CD4-positive, alpha-beta T cell treated with Interleukin-15 for 1 hour (primary cell): ENCODE data around the gene LCORL.
"Not testable (repeated sequence)": the region's sequence is repeated elsewhere in the genome, so short reads cannot be mapped to it uniquely, and the experiment has no call there.

Experiments
- DNase-seq: peaks from one replicate; pipeline ENCODE4 v3.0.0-alpha.2; 2020

The LCORL gene

DNA sequence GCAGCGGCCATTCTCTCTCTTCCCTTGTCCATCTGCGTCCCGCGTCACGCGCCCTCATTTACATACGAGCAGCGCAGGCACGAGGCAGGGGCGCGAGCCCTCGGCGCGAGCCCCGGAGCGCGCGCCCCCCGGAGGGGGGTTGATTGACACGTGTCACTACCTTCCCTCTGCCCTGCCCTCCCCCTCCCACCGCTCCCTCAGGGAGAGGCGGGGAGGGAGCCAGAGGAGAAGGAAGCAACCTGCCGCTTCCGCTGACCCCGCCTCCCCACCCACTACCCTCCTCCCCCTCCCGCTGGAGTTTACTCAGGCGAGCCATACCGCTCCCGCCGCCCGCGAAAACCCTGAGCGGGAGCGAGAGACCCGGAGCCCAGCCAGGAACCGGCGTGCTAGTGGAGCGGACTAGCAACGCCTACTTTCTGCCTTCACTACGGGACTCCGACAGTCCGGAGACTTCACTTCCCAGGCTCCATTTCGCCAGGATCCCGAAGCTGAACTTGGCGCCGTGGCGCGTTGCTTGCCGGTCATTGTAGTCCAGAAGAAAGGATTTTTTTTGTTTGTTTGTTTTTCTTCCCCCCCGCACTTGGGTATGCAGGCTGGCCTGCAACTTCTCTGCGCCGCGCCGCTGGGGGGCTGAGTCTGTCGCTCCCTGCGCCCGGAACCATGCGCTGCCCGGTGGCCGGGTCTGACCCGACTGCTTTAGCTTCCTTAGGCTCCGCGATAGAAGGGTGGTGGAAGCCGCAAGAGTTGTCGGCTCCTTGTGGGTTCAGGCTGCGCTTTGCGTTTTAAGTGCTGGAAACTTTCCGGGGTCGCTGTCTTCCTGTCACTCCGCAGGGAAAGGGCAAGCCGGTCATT, at the start of gene LCORL:
Gene LCORL (minus strand): TSS at position 36 of the 852 bp plus-strand sequence. CDS start 4 bp downstream, at position 32.
- peak; percentile 91 for DNase-seq

GRCh38 chr4:18069810-18070209, 48.3 kb upstream of the LCORL start:
- DNase-seq: no peak

DNA sequence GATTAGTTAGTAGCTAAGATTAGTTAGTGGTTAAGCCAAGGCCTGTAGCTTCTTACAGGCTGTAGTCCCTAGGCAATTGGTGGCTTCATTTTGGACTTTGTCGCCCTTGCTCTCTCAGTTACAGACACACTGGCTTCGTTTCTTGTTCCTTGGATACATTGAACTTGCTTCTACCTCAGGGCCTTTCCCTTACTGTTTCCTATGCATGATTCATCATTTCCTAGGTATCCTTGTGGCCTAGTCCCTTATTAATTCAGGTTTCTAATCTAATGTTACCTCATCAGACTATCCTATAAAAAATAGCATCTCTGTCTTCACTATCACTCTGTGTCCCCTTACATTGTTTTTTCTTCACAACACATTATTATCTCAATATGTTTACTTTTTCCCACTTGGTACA, 45.5 kb upstream of the LCORL start:
- DNase-seq: no peak

- no peak for DNase-seq
Measured at GRCh38 chr4:18063079-18063478, 41.5 kb upstream of the LCORL start.

GRCh38 chr4:18057821-18058533, 36.4 kb upstream of the LCORL start:
- DNase-seq: no peak

DNA sequence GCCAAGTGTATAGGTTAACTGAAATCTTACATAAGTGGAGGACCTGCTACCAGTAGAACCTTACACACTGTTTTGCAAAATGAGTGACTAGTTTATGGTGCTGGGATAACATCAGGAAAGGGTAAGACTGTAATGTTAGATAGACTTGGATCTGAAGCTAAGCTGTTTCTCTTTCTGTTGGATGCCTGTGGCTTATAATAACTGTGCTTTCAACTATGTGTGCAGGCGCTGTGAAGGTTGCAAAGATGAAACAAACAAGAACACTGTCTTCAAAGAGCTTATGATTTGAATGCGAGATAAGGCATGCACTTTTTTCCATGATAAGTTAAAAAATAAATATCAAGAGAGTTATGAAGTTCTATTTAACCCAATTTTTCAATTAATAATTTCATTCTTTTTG, 34.5 kb upstream of the LCORL start:
- DNase-seq: no peak

DNA sequence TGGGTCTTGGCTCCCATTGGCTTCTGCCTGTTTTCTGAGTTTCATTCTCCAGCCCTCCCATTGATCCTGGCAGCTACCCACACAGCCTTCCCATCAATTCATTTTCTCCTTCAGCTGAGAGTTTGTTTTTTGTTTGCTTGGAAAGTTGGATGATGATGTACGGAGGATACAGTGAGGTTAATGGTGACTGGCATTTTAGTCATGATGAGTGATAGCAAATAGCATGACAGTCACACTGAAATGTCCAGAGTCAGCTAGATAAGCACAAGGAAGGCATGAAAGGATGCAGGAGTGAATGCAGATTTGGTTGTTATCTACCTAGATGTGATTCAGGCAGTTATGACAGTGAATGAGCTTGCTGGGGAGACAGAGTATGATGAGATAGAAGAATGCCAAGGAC, 30.6 kb upstream of the LCORL start:
- DNase-seq: no peak

- no peak for DNase-seq
Measured at GRCh38 chr4:18051281-18051680, 29.7 kb upstream of the LCORL start.

DNA sequence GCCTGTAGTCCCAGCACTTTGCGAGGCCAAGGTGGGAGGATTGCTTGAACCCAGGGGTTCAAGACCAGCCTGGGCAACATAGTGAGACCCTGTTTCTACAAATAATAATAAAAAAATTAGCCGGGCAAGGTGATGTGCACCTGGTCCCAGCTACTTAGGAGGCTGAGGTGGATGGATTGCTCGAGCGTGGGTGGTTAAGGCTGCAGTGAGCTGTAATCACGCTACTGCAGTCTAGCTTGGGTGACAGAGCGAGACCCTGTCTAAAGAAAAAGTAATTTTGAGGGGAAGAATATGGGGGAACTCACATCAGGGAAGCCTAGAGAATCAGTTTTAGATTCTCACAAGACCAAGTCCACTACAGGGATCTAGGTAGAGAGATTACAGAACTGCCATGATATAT, 28.9 kb upstream of the LCORL start:
- DNase-seq: no peak

DNA sequence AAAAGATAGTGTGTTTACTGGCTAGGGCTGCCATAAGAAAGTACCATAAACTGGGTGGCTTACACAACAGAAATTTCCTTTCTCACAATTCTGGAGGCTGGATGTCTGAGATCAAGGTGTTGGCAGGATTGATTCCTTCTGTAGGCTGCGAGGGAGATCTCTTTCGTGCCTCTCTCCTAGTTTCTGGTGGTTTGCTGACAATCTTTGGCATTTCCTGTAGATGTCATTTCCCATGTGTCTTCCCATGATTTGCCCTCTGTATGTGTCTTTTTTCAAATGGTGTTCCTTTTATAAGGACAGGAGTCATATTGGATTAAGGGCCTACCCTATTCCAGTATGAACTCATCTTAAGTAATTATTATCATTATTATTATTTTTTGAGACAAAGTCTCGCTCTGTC, 27.9 kb upstream of the LCORL start:
- DNase-seq: no peak

DNA sequence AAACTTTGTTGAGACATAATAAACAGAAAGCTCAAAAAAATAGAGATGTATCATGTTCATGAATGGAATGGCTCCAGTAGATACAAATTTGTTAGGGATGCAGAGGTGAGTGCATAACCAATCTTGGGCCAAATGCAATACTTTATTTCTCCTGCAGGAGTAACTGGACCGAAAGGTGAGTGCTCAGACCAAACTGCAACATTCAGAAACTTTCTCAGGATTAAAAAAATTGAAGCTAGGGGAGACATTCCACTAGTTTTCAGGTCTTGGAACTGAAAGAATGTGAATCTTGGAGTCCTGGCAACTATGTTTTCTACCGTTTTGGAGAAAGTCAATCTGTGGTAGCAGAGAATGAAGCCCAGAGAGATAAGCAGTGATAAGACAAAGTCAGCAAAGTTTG, 21.2 kb upstream of the LCORL start:
- DNase-seq: no peak

- DNase-seq: no peak
Measured at GRCh38 chr4:18042012-18042411, 20.5 kb upstream of the LCORL start.

GRCh38 chr4:18041114-18041513, 19.6 kb upstream of the LCORL start:
- DNase-seq: no peak

GRCh38 chr4:18039113-18039512, 17.6 kb upstream of the LCORL start:
- DNase-seq: no peak

GRCh38 chr4:18036369-18036768, 14.8 kb upstream of the LCORL start:
- DNase-seq: not testable (repeated sequence)

GRCh38 chr4:18034099-18034498, 12.5 kb upstream of the LCORL start:
- no peak for DNase-seq

- no peak for DNase-seq
Measured at GRCh38 chr4:18033111-18034085, 11.8 kb upstream of the LCORL start.

DNA sequence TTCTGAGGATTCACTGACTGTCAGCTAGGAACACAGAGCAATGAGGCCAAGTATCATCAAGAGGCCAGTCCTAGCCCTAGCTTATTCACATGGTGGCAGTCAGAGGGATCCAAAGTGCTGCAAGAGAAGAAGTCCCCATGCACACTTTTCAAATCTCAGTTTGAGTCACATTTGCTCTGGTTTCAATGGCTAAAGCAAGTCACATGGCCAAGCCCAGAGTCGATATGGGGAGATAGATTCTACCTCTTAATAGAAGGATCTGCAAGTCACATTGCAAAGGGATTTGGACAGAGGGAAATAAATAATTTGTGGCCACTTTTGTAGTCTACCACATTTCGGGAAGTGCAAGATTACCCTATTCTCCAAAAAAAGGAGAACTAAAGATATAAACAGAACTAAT, 3.7 kb upstream of the LCORL start:
- DNase-seq: no peak

- DNase-seq: no peak
Measured at GRCh38 chr4:18022572-18023050, 1.1 kb upstream of the LCORL start.

- no peak for DNase-seq
Measured at GRCh38 chr4:18021470-18021719, 160 bp downstream of the LCORL start.

DNA sequence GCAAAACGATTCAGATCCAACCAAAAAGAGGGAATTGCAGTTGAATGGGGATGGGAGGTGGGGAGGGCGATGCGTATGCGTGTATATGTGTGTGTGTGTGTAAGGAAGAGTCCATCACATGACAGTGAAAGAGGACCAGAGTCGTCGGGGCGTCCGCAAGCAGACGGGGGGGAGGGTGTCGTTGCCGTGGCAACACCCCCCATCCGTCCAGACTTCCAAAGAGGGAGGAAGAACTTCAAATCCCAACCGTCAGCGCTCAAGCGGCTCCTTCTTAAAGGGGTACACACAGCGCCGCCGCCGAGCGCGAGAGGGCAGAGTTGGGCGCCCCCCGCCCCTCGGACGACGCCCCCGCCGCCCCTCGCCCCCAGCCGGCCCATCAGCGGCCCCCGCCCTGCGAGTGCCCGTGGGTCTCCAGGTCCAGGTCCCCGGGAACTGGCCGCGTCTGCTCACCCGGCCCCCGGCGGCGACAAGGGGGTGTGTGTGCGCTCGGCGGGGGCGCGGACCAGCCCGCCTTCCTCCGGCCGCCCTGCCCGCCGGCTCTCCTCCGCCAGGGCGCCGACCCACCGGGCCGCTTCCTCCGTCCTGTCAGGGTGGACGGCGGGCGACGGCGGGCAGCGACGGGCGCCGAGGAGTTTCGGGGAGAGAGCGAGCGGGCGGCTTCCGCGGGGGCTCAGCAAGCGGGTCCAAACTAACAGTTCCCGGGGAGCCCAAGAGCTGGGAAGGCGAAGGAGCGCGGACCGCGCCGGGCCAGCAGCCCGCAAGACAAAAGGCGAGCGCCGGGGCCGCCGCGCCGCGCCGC, 685 bp downstream of the LCORL start:
- DNase-seq: peak; percentile 65

- DNase-seq: no peak
Measured at GRCh38 chr4:18020145-18020670, 1.3 kb downstream of the LCORL start.
